HepG2 (cell line): Measurements from ENCODE around the gene RBM22. TPM values are rescaled to one million over a fixed set of nuclear protein-coding genes. Genes with fewer than 3 reads are reported as not detected.

Source experiments
- CCAR2 ChIP-seq: fragments of 200-400 bp; formaldehyde crosslinking; optimal IDR thresholded peaks from 2 replicates; pipeline ENCODE3; 2018; ENCODE audit warnings: low read depth, mild to moderate bottlenecking, low read length, moderate library complexity
- CTCF ChIP-seq: sonication (generic); formaldehyde crosslinking; IDR thresholded peaks from 2 replicates; pipeline ENCODE4 v1.5.0; 2020; ENCODE audit warnings: mild to moderate bottlenecking, missing genetic modification reagents, moderate library complexity
- ELF3 ChIP-seq: IDR thresholded peaks from 2 replicates; pipeline ENCODE4 v1.6.1; 2016; ENCODE audit warnings: missing genetic modification reagents, missing compliant biosample characterization
- GABPB1 ChIP-seq: IDR thresholded peaks from 2 replicates; pipeline ENCODE4 v1.6.1; 2016; ENCODE audit warnings: mild to moderate bottlenecking, missing genetic modification reagents, moderate library complexity, missing compliant biosample characterization
- HES4 ChIP-seq: sonication (generic); formaldehyde crosslinking; IDR thresholded peaks from 2 replicates; pipeline ENCODE4 v1.9.0; 2021; ENCODE audit warnings: mild to moderate bottlenecking, missing genetic modification reagents, borderline replicate concordance
- HNRNPK ChIP-seq: fragments of 200-400 bp; formaldehyde crosslinking; IDR thresholded peaks from 2 replicates; pipeline ENCODE4 v1.6.1; 2018; ENCODE audit warnings: low read length, low read depth, moderate library complexity, mild to moderate bottlenecking; ENCODE audit not compliant: poor library complexity, severe bottlenecking
- HOXD1 ChIP-seq: sonication (generic); formaldehyde crosslinking; IDR thresholded peaks from 2 replicates; pipeline ENCODE4 v1.5.0; 2020; ENCODE audit warnings: missing genetic modification reagents
- KDM5B ChIP-seq: sonication (generic); formaldehyde crosslinking; IDR thresholded peaks from 2 replicates; pipeline ENCODE4 v1.4.0; 2020; ENCODE audit warnings: missing genetic modification reagents, mild to moderate bottlenecking, borderline replicate concordance
- MYC ChIP-seq: sonication (generic); formaldehyde crosslinking; IDR thresholded peaks from 2 replicates; pipeline ENCODE4 v1.9.0; 2021; ENCODE audit warnings: missing genetic modification reagents, borderline replicate concordance
- RBM22 ChIP-seq: fragments of 200-400 bp; formaldehyde crosslinking; optimal IDR thresholded peaks from 2 replicates; pipeline ENCODE3; 2017; ENCODE audit warnings: mild to moderate bottlenecking, low read length, moderate library complexity
- SOX5 ChIP-seq: IDR thresholded peaks from 2 replicates; pipeline ENCODE4 v1.6.1; 2016; ENCODE audit warnings: borderline replicate concordance
- SP2 ChIP-seq: sonication (generic); formaldehyde crosslinking; IDR thresholded peaks from 2 replicates; pipeline ENCODE4 v1.5.1; 2020; ENCODE audit warnings: mild to moderate bottlenecking, missing genetic modification reagents
- TAF1 ChIP-seq: sonication (generic); formaldehyde crosslinking; IDR thresholded peaks from 2 replicates; pipeline ENCODE4 v1.4.0; 2020; ENCODE audit warnings: missing genetic modification reagents
- TBX2 ChIP-seq: sonication (generic); formaldehyde crosslinking; IDR thresholded peaks from 2 replicates; pipeline ENCODE4 v1.5.0; 2020; ENCODE audit warnings: missing genetic modification reagents, mild to moderate bottlenecking, borderline replicate concordance
- YEATS2 ChIP-seq: sonication (generic); formaldehyde crosslinking; IDR thresholded peaks from 2 replicates; pipeline ENCODE4 v1.4.0; 2020; ENCODE audit warnings: missing genetic modification reagents, borderline replicate concordance
- ZFP91 ChIP-seq: sonication (generic); formaldehyde crosslinking; IDR thresholded peaks from 2 replicates; pipeline ENCODE4 v1.9.0; 2022; ENCODE audit warnings: missing genetic modification reagents, mild to moderate bottlenecking, borderline replicate concordance
- ZMAT3 ChIP-seq: sonication (generic); formaldehyde crosslinking; conservative IDR thresholded peaks from 2 replicates; pipeline ENCODE4 v1.7.0; 2021; ENCODE audit warnings: missing genetic modification reagents
- ZNF235 ChIP-seq: sonication (generic); formaldehyde crosslinking; IDR thresholded peaks from 2 replicates; pipeline ENCODE4 v1.8.1; 2023; ENCODE audit warnings: mild to moderate bottlenecking, missing genetic modification reagents, borderline replicate concordance
- ZNF276 ChIP-seq: sonication (generic); formaldehyde crosslinking; IDR thresholded peaks from 2 replicates; pipeline ENCODE4 v1.4.0; 2020; ENCODE audit warnings: mild to moderate bottlenecking, low read depth, missing genetic modification reagents
- ZNF550 ChIP-seq: sonication (generic); formaldehyde crosslinking; IDR thresholded peaks from 2 replicates; pipeline ENCODE4 v1.4.0; 2020; ENCODE audit warnings: mild to moderate bottlenecking, missing genetic modification reagents, borderline replicate concordance
- ZNF629 ChIP-seq: sonication (generic); formaldehyde crosslinking; conservative IDR thresholded peaks from 2 replicates; pipeline ENCODE4 v1.5.0; 2020; ENCODE audit warnings: missing genetic modification reagents
- ZNF772 ChIP-seq: sonication (generic); formaldehyde crosslinking; IDR thresholded peaks from 2 replicates; pipeline ENCODE4 v1.5.0; 2020; ENCODE audit warnings: mild to moderate bottlenecking, missing genetic modification reagents
- ZNF788 ChIP-seq: sonication (generic); formaldehyde crosslinking; IDR thresholded peaks from 2 replicates; pipeline ENCODE4 v1.5.0; 2020; ENCODE audit warnings: mild to moderate bottlenecking, missing genetic modification reagents, borderline replicate concordance
- ZNF891 ChIP-seq: sonication (generic); formaldehyde crosslinking; IDR thresholded peaks from 2 replicates; pipeline ENCODE4 v1.5.0; 2020; ENCODE audit warnings: mild to moderate bottlenecking, missing genetic modification reagents
- polyA plus RNA-seq, 8 experiments: library from polyadenylated mRNA; depleted of rRNA in 3 of 8; stranded (reverse) in 7 of 8; unstranded in 1 of 8; fragments of >200 nt; fragmentation: Illumina TruSeq in 4 of 8; extraction: Trizol in 4 of 8; gene quantifications; 2 replicates each; pipeline versions ENCODE4 v1.2.1 to v1.2.3, GENCODE V29; 2011 to 2016; ENCODE audit warnings: low read depth in 4 of 8, missing spikeins in 1 of 8, mixed read lengths in 1 of 8; ENCODE audit not compliant: insufficient read depth in 1 of 8
- total RNA-seq, 5 experiments: library from RNA; depleted of rRNA; stranded (reverse); fragments of >200 nt; fragmentation: Illumina TruSeq; extraction: Trizol; gene quantifications; 2 replicates each; pipeline ENCODE4 v1.2.3, GENCODE V29; 2016; ENCODE audit warnings: low read depth in 1 of 5

RBM22 gene
- total and polyA plus RNA-seq, 2 of the 13 experiments (the other 11 are each of a cell fraction or from before 2014, with no cell fraction given), result 28.3 to 35.0 TPM

GRCh38 chr5:150656191-150657132 lies 44.4 kb downstream of the RBM22 start (continued):
- TF ChIP-seq TAF1 (CRISPR knock-in tag) (0 out of 2 replicates have a peak, but pooled peaks have one; percentile 7), YEATS2 (CRISPR knock-in tag) (0 out of 2 replicates have a peak, but pooled peaks have one; percentile 28), SP2 (0 out of 2 replicates have a peak, but pooled peaks have one; percentile 24), ELF3 (CRISPR knock-in tag) (no peak), GABPB1 (CRISPR knock-in tag) (peak; percentile 14; the same call in 1 of the 2 replicates), CTCF (CRISPR knock-in tag) (peak; percentile 78), RBM22 (no peak), KDM5B (peak; percentile 69; the same call in 1 of the 2 replicates), ZFP91 (CRISPR knock-in tag) (peak; percentile 27; the same call in 1 of the 2 replicates), ZNF788 (CRISPR knock-in tag) (peak; percentile 38; the same call in 1 of the 2 replicates), HES4 (peak; percentile 33; the same call in 1 of the 2 replicates), MYC (CRISPR knock-in tag) (peak; percentile 49; the same call in 1 of the 2 replicates), CCAR2 (no peak), TBX2 (peak; percentile 58), HOXD1 (CRISPR knock-in tag) (0 out of 2 replicates have a peak, but pooled peaks have one; percentile 25), HNRNPK (peak; percentile 85), ZNF629 (no peak), ZNF235 (peak; percentile 24; the same call in 1 of the 2 replicates), ZNF550 (CRISPR knock-in tag) (no peak), ZNF891 (CRISPR knock-in tag) (peak; percentile 36; the same call in 1 of the 2 replicates), ZMAT3 (CRISPR knock-in tag) (0 out of 2 replicates have a peak, but pooled peaks have one; percentile 31), ZNF772 (peak; percentile 54; the same call in 1 of the 2 replicates), SOX5 (CRISPR knock-in tag) (no peak), ZNF276 (CRISPR knock-in tag) (no peak)
